HG03378 (cell line): ENCODE measurements around the gene EPB41L3.

Experiments
- ATAC-seq: cut with Tn5 transposase; IDR thresholded peaks from one replicate; pipeline ENCODE4 v1.9.1; 2021; ENCODE audit warnings: mild to moderate bottlenecking, moderate library complexity; ENCODE audit not compliant: unreplicated experiment

The EPB41L3 gene

DNA sequence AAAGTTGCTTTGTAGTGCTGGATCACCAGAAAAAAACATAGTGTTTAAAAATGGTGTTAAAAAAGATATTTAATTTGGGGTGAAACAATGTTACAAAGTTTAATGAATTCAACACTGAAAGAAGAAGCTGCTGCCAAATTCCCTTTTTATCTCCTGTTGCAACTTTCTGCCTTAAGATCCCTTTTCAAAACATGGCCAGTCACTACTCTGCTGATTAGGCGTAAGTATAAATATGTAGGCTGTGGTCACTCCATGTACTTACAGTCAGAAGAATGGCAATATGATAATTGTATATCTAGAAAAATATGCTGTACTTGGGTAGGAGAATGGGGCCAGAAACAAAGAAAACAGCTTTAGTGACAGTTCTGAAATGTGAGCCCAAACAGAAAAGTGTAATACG, 124.8 kb downstream of the EPB41L3 start:
- ATAC-seq: no peak

DNA sequence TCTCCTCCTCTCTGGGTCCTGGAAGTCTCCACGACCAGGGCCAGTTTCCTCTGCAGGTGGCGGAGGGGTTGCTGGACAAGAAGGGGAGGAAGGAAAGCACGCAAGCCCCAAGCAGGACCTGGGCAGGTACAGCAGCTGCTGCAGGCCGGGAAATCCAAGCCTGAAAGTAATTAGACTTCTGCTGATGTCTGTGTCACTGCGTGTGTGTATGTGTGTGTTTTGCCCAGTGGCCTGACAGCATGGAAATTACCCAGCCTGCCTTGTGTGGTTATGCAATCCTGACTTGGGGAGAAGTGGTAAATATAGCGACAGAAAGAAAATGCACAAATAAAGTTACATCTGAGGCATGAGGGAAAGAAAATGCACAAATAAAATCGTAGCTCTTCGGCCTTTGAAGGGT, 126.5 kb downstream of the EPB41L3 start:
- ATAC-seq: no peak

DNA sequence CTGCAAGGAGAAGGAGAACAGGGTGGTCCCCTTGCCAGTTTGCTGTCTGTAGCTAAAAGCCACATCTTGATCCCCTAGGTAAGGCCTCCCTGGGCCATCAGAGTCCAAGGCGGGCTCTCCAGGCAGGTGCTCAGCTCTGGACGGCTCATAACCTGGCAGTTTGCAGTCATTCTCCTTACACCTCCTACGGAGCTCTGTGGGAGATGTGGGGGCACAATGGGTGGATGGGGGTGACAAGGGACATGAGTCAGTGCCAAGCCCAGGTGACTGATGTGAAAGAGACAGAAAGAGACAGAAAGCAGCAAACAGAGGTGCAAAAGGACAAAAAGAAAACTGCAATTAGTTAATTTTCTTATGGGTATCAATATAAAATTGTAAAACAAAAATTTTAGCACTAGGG, 127.7 kb downstream of the EPB41L3 start:
- no peak for ATAC-seq

DNA sequence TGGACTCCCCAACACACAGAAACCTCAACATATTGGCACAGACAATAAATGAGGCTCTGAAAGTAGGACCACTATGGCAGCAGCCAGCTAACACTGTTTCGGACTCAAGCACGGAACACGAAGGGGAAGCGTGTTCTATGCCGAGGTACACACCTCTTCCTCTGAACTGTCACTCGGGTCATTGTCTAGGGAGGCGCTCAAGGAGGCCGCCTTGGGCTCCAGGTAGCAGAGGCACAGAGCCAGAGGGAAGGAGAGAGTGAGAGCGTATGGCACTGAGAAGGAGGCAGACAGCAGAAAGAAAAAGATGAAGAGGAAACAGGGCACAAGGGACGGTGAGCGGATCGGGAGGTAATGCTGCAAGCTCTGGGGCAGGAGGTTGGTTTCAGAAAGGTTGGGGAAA, 128.1 kb downstream of the EPB41L3 start:
- ATAC-seq: no peak

DNA sequence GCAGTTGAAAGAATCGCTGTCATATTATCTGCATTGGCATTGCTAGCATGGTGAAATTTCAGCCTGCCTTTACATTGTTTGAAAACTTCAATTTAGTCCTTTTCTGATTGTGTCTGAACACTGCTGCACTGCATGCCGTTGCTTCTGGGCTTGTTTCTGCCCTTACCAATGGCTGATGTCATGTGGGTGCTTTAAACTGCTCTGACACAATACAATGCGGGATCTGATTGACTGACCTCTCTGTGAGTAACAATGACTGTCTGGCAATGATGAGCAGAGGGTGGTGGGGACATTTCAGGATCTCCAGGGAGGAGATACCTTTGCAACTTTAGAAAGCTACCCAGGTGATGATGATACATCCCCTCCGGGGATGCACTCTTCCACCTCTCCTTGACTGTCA, 128.8 kb downstream of the EPB41L3 start:
- ATAC-seq: no peak

DNA sequence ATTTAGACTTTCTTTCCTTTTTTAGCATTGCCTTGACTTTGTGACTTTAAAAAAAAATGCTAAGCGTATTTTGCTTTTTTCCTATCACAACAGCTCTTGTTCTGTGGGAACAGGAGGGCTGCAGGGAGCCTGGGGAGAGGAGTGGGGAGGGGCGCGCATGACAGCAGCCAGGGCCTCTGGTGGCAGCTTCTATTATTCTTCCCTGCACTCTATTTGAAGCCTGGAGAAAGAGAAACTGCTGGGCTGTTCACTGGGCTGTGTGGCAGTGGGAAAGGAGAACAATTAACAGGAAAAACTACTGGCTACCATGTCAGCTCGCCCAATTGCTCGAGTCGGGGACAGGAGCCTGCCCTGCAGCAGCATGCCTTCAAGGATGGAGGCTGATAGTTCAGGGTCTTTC, 129.3 kb downstream of the EPB41L3 start:
- no peak for ATAC-seq

DNA sequence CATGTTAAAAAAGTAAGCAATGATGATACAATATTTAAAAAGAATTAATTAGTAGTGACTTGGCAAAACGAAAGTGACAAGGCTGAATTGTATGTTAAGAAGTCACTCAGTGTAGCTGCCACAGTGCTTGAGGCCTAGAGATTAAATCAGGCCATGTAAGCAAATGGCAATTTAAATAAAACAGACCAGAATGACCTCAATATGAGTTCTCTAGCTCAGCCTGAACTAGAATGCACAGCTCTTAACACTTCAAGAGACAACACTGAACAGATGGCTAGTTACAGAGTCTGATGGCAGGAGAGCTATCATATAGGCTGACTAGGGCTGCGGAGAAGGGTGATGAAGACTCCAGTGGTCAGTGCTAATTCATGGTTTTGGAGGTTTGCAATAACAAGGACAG, 130.3 kb downstream of the EPB41L3 start:
- ATAC-seq: no peak

DNA sequence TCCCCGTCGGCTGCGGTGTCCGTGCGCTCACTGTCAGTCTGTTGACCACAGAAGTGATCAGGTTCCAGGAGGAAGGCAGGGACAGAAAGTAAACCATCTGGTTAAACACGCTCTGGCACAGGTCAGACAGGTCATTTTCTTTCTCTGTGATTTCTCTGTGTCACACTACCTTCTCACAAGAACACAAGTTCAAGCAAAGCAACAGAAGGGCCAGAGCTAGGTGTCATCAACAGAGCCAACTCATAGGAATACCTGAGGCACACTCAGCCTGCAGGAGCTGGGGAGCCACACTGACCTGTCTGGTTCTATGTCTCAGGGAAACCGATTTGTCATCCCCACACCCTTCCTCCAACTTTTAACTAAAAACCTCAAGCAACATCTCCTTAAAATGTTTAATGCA, 133.2 kb downstream of the EPB41L3 start:
- no peak for ATAC-seq

DNA sequence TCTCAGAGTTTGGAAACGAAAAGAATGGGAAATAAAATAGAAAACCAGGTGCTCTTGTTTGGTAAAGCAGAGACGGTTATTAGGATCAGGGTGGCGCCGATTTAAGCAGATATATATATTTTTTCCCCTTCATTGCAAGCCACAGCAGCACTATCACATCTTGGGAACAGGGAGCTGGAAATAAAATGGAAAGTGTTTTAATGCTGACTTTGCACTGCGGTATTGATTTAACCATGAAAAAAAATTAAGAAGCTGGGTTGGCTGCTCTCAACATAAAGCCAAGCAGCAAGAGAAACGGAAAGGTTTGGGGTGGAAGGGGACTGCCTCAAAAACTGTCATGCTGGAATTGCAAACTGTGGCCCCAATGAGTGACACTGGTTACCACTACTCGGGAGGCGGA, 145.5 kb downstream of the EPB41L3 start:
- no peak for ATAC-seq

DNA sequence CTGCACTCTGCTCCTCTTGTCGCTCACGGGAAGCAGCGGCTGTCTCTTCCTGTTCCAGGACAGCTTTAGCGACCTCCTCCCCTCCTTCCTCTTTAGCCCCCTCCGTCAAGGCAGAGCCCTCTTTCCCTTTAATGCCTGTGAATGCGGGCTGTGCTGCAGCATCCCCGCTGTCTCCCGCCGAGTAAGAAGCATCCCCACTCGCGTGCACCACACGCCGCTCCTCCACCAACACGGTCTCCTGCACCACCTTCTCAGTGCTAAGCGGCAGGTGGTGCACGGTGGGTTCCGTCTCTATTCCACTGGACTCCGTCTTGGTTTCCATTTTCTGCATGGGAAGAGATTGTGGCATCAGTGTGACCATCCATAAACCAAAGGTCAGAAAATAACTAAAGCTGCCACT, 146.7 kb downstream of the EPB41L3 start:
- no peak for ATAC-seq

DNA sequence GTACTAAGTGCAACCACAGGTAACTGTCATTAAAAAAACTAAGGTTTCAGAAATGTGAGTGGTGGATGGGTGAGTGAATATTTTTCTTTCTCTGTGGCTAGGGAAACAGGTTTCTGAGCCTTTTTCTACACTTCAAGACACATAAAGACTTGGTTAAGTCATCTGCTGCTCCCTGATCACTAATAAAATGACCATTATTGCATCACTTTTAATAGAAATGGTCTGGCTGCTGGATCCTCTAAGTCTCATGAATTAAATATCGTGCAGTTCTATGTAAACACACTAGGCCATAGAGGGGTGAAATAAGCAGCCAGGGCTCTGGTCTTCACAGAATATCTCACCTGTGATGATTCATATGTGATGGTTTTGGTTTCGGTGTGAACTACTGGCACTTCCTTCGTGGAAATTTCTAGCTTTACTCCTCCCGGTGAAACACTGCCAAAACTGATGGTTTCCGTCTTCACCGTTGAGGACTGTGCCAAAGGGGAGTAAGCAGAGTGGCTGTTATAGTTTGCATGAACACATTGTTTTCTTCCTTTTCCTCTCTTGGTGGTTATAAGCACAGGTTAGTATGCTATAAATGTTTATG, 147.8 kb downstream of the EPB41L3 start:
- ATAC-seq: no peak

DNA sequence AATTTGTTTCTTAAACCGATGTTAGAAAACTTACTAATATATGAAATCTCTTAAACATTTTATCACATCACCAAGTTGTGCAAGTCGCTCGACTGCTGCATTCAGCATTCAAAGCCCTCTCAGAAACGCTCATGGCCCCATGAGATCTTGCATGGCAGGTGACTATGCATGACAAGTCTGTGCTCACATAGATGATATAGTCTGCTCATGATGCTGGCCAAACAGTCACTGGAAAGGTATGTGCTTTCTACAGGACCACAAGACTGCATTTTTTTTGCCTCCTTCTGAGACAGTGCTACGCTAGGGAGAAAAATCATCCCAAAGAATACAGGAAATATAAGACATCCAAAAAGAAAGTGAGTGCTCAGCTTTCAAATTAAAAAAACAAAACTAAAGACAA, 150.0 kb downstream of the EPB41L3 start:
- no peak for ATAC-seq

DNA sequence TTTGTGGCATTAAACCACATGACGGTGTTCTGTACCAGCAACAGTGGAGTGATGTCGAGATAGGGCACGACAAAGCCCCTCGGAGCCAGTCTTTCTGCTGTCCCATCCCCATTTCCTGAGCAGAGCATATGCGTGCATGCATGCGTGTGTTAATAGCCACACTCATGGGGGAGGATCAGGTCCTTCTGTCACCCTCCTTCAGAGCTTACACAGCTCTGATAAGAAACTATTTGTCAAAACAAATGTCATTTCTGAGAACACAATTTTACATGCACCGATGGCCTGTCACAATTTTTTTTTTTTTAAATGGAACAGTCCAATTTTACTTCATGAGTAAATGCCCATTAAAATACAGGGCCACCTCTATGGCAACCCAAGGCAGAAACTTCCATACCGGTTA, 152.4 kb downstream of the EPB41L3 start:
- ATAC-seq: no peak

DNA sequence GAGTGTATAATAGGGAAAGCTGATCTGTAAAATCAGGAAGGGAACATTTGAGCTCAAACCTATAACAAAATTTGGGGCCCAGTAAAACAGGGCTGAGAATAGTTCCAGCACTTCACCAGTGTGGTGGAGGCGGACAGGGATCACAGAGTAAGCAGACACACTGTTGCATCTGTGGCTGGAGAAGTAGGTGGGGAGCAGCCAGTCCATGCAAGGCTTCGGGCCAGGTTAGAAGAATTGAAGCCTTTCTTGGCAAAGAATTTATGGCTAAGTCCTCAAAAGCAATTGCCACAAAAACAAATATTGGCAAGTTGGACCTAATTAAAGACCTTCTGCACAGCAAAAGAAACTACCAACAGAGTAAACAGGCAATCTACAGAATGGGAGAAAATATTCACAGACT, 154.4 kb downstream of the EPB41L3 start:
- ATAC-seq: no peak

DNA sequence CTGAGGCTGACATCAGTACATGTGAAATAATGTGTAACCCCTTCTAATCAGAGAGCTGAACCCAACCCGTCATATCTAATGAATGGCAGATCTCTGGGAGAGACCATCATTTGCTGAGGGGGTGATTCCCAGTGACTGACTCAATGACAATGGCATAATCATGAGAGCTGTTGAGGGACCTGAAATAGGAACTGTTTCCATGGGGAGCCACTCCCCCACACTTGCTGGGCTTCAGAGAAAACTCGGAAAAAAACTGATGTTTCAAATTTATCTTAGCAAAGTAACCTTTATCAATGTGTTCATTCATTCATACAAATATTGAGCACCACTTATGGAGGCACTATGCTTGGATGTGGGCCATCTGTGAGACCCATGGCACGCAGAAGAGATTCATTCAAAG, 154.9 kb downstream of the EPB41L3 start:
- no peak for ATAC-seq

DNA sequence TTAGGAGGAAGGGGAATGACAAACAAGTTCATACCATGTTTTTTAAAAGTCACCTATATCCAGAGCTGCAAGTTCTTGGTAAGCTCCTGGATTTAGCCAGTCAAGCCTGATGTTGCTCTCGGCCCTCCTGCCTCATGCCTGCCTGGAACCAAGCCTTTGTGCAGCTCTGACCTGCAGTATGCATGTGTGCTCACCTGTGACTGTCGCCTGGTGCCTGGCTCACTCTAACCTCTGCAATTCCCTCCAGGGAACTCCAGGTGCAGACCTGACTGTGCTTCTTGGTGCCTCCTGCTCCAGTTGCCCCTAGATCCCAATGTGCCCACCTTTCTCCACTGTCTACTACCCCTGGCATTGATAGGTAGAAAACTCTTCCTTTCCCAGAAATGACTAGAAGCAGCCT, 163.2 kb downstream of the EPB41L3 start:
- no peak for ATAC-seq

DNA sequence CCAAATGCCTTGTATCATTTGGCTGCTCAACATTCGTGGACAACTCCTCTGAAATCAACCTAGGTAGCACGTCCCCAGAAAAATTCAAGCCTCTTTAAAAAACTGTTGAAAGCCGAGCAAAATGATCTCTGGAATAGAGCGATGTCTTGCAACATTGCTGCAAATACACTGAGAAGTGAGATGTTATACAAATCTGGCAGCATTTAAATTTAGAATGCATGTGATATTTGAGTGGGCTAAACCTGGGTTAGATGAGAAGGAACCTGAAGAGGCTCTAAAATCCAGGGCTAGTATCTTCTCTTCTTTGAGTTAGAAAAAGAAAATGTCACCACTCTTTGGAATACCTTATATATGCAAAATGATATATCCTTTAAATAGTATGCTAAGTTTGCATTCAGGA, 166.8 kb downstream of the EPB41L3 start:
- ATAC-seq: no peak

DNA sequence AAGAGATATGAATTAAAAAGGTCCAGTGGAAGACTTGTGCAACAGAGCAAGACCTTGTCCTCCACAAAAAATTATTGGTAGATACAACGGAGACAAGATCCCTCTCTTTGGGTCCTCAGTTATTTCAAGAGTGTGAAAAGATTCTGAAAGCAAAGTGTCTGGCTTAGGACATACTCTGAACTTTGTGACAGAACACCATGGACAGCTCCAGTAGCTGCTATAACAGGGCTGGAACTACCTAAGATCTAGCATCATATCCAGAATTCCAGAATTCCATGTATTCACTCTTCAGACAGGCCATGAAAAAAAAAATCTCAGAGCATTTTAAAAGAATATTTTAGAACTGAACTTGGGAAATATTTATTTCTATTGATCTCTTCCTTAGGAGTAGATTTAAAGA, 173.5 kb downstream of the EPB41L3 start:
- ATAC-seq: no peak

DNA sequence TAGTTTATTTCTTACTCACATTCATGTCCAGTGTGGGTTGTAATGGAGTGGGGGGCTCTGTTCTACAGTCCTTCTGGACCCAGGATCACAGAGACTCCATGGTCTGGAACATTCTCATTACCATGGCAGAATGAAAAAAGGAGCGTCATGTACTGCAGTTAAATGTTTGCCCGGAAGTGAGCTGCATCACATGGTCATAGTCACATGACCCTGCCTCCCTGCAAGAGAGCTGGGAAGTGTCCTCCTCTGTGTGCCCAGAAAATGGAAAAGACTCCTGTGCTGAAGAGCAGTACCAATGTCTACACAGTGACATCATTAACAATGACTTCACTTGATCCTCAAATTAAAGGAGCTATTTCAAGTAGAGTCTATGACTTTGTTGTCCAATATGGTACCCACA, 174.3 kb downstream of the EPB41L3 start:
- no peak for ATAC-seq

DNA sequence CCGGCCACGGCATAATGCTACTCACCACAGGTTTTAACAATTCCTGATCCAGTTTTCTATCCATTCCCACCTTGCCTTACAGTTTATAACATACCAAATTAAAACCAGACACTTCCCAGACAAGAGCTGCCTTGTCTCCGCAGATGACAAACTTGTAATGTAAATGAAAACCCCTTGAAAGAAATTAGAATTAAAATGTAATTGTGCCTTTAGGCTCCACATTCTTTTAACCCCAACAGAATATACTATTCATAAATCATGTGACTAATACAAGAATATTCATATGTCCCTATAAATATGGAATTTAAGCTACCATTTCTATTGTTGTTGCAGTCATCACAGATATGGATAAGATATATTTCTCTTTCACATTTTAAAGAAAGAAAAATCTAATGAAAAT, 178.4 kb downstream of the EPB41L3 start:
- ATAC-seq: no peak

DNA sequence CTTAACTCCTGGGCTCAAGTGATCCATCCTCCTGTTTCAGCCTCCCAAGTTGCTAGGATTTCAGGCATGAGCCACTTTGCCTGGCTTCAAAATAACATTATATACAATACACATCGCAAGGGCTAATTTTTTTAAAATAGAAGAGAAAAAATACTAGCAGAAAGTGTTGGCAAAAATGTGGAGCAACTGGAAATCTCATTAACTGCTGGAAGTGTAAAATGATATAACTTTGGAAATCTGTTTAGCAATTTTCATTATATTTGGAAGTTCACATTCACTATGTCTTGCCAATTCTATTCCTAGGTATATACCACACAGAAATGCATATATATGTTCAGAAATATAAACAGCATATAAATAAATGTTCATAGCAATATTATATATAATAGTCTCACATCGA, 193.2 kb downstream of the EPB41L3 start:
- no peak for ATAC-seq
